Kidney tubule cell (primary cell): ENCODE results near the gene FAT1.

Experiments
- DNase-seq: peaks from one replicate; pipeline ENCODE4 v3.0.0-alpha.2; 2018; ENCODE audit warnings: low spot score

The FAT1 gene

DNA sequence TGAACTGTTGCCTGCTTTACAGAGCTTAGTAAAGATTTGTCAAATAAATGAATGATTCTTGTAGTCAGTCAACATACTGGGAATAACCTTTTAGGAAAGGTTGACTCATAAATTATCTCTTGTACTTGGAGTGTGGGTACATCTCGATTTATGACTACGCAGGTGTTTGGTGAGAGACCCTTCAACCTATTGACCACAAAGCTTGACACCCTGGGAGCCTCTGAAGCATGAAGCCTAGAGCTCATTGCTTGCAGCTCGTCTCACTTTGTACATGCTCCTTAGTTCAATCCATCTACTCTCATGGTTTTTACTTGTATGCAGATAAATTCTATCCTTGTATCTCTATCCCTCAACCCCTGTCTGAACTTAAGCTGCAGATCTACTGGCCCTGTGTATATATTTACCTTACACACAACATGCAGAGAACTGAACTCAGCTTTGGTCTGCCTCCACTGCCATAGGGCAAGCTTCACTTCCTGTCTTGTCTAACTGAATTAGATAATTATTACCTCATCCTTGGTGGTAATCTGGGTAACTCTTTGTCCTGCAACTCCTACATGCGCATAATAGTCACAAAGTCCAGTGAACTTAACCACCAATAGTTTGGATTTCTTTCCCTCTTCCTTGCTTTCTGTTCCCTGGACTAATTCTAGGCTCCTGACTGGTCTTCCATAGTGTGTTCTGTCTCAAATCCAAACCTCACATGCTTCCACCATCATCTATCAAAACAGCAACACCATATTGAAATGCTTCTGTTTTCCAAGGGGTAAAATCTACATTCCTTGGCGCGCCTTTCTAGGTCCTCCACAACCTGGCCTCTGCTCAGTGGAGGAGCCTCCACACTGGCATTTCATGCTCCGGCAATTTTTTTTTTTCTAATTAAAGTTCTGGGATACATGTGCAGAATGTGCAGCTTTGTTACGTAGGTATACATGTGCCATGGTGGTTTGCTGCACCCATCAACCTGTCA, 32.2 kb upstream of the FAT1 start:
- peak; percentile 88 for DNase-seq

DNA sequence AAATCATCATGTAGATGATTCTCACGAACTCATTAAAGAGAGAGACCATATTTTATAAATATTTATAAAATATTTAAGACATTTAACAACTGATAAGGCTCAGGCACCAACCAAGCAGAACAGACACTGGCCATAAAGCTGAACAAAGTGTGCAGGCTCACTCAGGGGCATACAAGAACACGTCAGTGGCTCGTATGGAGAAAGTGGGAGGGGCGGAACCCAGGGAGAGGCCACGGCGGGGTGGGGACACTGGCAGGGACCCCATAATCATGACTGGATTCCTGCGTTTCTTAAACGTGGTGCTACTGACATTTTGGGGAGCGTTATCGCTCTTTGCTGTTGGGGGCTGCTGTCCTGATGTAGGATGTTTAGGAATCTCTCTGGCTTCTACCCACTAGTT, 31.3 kb upstream of the FAT1 start:
- no peak for DNase-seq

DNA sequence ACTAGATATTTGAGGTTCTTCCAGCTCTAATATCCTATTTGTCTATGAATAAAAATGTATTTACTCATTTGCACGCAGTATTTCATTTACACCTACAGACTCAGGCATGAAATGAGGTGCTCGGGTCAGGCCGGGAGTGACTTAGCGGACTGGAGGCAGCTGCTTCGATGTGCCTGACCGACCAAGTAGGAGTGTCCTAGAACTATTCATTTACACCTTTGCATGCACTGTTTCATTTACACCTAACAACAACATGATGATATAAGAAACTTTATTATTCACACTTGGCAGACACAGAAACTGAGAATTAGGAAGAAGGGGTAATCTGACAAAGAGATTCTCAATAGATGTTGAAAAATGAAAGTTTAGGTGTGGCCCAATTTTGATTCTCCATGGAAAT, 28.7 kb upstream of the FAT1 start:
- peak; percentile 63 for DNase-seq

DNA sequence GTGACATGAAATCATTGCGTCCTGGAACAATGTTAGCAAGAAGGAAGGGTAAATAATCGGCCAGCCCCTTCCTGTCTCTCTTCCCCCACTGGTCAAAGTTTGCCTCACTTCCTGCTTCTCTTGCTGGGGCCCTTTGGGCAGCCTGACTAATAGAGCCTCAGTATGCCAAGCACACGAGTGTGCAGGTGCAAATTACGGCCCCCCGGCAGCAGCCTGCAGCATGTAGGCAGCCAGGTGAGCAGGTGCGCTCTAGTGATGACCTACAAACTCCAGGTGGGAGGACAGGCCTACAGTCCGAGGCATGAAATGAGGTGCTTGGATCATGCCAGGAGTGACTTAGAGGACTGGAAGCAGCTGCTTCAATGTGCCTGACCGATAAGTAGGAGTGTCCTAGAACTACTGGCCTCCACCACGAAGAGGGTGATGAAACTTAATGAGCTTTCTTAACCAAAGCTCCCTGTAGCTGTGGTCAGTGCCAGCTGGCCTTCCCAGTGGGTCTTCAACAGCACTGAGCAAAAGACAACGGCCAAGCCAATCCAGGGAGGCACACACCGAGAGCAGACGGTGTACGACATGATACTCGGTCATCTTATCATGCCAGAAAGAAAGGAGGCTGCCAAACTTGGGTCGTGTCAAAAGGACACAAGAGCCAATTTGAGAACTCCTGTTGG, 26.1 kb upstream of the FAT1 start:
- DNase-seq, result peak; percentile 28

DNA sequence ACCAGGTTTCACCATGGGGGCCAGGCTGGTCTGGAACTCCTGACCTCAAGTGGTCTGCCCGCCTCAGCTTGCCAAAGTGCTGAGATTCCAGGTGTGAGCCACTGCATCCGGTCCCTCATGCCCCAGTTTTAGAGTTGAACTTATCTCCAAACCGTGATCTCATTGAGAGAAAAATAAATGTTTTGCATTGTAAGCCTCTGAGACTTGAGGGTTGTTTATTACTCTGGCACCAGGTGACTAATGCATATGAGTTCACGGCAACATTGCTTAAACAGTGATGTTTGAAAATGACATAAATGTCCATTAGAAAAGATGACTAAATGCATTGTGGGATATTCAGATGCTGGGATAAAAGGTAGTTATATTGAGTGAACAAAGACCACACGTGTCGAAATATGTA, 22.9 kb upstream of the FAT1 start:
- peak; percentile 31 for DNase-seq

DNA sequence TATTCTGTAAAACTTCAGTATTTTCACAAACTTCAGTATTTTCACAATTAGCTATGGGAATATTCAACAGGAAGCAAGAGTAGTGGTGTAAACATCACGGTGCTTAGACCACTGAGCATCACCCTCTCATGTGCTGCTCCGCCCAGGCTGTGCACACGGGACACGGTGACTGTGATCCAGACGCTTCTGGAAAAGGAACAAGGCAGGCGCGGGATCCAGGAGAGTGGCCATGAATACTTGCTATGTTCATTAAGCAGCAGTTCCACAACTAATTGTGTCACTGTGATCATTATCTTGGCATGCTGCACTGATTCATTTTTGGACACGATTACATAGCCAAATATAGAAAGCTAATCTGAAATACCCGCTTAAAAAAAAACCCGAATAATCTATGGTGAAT, 19.6 kb upstream of the FAT1 start:
- DNase-seq, result no peak

DNA sequence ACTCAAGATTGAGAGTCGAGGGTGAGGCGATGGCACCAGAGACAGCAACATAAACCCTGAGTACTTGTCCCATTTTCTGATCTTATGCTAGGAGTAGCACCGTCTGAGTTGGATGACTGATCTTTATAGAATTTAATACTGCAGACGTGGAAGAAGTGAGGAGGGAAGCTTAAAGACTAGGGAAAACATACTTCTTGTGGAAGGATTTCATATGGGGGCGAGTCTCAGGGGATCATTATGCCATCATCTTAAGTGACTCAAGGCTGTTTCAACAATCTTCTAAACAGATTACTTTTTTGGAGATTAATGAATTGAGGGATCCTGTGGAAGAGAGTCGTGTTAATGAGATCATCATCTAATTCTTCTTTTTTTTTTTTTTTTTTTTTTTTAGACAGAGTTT, 17.2 kb upstream of the FAT1 start:
- DNase-seq, result no peak

DNA sequence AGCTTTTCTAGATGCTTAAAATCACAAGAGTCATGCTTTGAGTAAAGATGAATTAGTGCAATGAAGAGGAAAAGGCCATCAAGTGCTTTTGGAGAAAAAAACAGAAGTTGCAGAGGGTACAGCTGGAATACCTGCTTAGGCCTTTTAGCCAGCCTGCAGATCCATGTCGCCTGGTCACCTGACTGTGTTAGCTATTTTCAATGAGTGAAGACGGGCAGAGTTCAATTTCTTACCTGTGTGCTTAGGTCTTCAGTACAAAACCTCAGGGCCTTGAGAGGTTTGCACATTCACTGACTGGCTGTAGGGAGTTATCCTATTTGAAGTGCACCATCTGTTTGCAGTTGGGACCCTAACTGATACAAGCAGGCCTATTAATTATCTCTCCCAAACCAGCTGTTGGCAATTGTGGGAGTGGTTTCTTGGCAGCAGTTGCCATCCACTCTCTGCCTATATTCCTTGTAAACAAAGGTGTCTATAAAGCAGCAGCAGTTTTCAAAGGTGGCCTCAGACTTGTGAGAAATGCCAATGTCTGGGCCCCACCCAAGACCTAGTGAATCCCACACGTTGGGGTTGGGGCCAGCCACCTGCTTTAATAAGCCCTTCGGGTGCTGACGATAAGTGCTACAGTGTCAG, 16.3 kb upstream of the FAT1 start:
- DNase-seq, result no peak

DNA sequence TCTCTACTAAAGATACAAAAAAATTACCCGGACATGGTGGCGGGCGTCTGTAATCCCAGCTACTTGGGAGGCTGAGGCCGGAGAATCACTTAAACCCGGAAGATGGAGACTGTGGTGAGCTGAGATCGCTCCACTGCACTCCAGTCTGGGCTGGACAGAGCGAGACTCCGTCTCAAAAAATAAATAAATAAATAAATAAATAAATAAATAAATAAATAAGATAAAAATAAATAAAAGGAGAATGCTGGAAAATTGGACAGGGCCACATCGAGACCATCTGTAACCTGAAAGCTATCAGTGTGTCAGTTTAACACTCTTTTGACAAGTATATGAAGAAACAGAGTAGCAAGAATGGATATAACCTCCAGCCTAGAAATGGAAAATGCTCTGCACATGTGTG, 15.7 kb upstream of the FAT1 start:
- no peak for DNase-seq

DNA sequence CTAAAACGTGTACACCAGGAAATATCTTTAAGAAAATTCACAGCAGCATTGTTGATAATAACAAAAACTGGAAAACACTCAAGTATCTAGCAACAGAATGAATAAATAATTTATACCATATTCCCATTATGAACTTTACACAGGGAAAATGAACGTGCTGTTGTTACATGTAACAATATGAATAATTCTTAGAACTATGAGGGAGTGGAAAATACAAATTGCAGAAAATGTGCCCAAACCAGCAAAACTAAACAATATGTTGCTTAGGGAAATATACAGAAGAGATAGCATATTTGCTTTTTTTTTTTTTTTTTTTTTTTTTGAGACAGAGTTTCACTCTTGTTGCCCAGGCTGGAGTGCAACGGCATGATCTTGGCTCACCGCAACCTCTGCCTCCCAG, 14.8 kb upstream of the FAT1 start:
- DNase-seq, result no peak

DNA sequence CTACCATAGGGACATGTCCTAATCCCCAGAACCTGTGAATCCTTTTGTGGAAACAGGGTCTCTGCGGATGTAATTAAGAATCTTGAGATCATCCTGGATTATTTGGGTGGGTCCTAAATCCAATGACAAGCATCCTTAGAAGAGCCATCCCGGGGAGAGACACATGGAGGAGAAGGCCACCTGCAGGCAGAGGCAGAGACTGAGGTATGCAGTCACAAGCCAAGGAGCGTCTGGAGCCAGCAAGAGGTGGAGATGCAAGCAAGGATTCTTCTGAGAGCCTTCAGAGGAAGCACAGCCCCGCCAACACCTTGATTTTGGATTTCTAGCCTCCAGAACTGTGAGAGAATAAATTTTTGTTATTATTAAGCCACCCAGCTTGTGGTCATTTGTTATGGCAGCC, 13.8 kb upstream of the FAT1 start:
- no peak for DNase-seq

DNA sequence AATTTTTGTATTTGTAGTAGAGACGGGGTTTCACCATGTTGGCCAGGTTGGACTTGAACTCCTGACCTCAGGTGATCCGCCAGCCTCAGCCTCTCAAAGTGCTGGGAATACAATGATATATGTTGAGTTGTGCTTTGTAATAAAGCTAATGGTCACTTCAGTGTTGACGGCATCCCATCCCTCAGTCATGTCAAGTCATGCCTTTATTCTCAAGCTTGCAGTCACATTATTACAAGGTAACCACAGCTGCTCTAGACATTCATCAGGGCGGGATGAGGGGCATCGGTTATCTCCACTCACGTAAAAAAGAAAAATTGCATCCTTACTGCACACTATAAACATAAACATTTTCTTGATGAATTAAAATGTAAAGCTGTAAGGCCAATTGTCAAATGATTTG, 12.8 kb upstream of the FAT1 start:
- no peak for DNase-seq

DNA sequence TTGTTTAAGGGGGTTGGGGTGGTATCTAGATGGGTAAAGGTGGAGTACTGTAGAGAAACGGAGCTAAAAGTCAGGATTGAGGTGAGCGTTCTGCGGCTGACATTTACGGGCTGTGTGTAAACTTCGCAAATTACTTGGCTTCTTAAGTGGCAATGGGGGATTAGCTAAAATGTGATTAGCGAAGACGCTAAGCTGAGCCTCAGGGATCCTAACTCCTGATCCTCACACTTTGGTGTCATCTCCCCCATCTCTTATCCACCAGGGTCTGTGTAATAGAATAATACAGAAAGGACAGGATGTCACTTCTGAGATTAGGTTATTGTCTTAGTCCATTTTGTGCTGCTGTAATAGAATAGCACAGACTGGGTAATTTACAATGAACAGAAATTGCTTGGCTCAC, 10.6 kb upstream of the FAT1 start:
- DNase-seq, result no peak

DNA sequence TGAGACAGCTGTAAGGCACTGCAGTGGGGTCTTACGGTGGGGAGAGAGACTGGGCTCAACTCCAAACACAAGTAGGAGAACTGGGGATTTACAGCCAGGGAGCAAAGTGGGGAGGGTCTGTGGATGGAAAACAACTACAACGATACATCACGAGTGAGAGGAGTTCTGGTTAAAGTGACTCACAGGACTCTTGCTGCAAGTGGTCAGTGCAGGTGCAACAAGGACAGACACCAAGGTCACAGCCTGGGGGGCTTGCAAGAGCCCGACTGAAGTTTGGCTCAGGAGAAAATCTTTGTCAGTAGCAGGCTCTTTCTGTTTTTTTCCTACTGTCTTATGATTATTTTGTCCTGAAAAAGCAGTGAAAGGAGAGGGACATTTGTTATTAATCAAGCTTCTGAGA, 10.1 kb upstream of the FAT1 start:
- no peak for DNase-seq

DNA sequence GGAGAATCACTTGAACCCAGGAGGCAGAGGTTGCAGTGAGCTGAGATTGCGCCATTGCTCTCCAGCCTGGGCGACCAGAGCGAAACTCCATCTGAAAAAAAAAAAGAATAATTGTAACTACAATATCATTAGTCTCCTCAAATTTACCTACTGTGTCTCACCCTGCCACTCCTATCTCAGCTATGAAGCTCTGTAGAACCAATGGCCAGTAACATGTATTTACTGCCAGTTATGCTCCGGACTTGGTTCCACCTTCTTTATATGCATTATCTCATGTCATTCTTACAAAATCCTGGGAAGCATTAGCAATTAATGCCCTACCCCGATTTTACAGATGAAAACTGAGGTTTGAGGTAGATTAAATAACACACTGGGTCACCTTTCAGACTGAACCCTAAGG, 7.0 kb upstream of the FAT1 start:
- no peak for DNase-seq

DNA sequence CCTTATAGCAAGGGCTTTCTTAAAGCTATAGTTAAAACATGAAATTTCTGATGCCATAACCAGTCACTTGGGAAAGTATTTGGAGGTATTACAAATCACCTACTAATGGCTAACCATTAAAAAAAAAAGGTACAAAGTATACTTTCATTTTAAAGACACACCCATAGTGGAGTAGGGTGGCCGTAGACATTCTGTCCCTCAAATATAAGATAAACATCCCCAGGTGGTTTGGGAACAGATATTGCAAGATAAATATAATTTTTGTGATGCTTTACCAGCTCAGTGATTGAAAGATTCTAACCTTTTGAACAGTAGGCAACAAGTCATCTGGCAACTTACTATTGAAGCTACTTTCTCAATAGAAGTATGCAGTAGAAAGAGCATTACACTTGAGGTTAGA, 6.2 kb upstream of the FAT1 start:
- DNase-seq, result no peak

DNA sequence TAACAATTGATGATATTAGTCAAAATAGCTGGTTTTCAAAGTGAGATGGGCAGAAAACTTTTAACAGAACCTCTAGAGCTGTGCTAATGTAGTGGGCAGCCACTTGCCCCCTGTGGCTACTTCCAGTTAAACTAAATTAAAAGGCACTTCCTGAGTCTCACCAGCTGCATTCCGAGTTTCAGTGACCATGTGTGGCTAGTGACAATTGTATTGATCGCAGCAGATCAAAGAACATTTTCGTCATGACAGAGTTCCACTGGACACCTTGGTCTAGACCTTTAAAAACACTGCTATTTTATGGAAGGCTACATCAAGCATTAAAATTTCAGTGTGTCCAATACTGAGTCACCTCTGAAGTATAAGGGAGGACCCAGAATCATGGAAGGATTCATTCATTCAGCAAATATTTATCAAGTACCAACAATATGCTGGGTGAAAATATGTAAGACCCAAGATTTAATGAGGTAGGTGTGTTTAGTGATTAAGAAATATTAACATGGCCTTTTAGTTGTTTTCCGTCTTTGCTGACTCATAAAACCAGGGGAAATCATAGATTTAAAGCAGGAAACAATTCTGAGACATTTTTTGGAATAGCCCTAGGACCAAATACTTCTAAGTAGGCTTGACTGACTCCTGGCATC, 5.1 kb upstream of the FAT1 start:
- peak; percentile 78 for DNase-seq

DNA sequence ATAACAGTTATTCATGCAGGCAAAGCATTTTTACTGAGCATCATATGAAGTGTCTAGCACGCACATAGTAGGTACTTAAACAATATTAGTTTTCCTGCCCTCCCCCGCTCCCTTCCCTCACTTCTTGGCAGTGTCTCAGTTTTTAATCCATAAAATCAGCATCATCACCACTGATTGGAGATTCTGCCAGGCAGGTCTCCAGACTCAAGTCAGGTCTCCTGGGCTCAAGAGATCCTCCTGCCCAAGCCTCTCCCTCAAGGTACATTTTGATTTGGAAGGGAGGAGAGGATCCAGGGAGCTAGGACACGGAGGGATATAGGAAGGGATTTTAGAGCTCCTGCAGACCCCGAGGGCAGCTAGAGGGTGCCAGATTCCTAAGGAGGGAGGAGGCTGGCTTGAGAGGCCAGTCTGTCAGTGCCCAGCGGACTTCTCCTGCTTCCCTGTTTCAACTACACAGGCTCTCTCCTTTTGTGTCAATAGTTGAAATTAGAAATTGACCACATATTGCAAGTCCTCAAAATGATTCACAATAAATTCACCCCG, 4.4 kb upstream of the FAT1 start:
- DNase-seq, result peak; percentile 50

DNA sequence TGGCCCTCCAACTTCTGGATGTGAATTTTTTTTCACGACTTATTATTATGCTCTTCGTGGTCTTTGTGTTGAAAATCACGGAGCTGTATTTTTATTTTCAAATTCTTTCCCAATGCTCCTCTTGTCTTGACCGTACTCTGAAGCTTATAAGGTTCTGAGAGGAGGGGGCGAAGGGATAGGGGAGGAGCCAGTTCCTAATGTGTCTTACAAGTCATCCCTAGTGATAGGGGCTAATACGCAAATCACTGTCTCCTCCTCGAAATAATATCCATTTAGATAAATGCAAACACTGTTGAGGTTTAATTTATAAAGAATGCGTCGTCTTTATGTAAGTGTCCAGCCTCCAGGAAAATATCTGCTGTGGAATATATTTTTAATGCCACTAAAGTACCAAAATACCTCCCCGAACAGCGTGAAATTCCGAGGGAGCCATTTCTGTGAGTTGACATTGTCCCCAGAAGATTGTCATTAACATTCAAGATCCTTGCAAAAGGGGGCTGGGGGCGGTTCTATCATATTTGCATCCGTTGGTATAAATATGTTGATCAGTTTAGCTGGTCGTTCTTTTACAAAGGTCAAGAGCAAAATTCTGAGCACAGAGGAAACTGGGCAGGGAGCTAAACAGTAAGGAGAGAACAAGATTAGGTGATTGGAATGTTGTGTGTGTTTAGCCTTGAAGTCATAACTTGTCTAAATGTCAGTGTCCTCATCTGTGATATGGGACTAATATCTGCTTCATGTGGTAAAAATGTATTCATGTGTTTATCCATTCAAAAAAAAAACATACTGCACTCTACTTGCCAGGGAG, 3.7 kb upstream of the FAT1 start:
- DNase-seq, result peak; percentile 29

DNA sequence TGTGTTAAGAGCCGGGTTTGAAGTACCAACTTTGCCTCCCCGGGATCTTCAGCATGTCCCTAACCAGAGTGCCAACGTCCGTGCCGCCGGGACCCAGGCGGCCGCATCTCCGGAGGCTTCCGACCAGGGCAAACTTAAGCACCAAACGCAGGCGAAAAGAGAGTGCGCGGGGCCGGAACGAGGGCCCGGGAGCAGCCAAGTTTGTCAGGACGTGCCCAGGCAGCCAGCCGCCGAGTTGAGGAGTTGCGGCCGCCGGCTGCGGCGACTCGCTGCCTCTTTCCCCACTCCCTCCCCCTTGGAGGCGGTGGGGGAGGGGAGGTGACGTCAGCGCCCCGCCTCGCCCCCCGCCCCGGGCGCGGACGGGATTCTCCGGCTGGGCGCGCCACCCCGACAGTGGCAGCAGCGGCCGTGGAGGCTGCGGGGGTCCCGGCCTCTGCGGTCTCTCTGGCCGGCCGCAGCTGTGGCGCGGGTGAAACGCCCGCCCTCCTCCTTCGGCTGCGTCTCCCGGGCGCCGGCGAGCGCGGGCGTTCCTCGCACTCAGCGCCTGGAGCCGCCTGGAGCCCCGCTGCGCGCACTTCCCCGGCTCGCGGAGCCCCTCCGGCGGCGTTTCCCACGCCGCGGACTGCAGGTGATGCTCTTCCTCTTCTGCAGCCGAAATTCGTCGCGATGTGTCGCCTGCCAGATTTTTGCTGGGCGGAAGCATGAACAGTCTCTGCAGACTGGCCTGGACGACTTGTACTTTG, 2.9 kb upstream of the FAT1 start:
- peak; percentile 87 for DNase-seq
